IMR-90 (cell line): Measurements from ENCODE around the gene ALDH6A1. TPM values are rescaled to one million over a fixed set of nuclear protein-coding genes. Genes with fewer than 3 reads are reported as not detected.

Experiments
- ATAC-seq: fragments of 200-7000 bp; cut with Tn5 transposase; 2 replicates; pipeline ENCODE4 v1.9.1; 2020; ENCODE audit warnings: low read depth, mild to moderate bottlenecking, moderate library complexity
- BruUV-seq: library from RNA; stranded (reverse); fragments of 400-500 nt; replicated peaks from 2 replicates; lab custom pipeline; 2021; lab: Mats Ljungman, UMichigan
- CTCF ChIA-PET: fragments of 300-600 bp; formaldehyde crosslinking; extraction: SDS; loops from one replicate; lab custom pipeline; 2021; ENCODE audit warnings: antibody characterized with exemption; lab: Yijun Ruan, JAX
- POLR2A ChIA-PET: fragments of 300-600 bp; sonication (Branson Sonifier 250); formaldehyde crosslinking; loops from one replicate; lab custom pipeline; 2022; ENCODE audit warnings: antibody characterized with exemption; ENCODE audit not compliant: unreplicated experiment; lab: Charles Lee
- DNase-seq: peaks from one replicate; pipeline ENCODE4 v3.0.0; 2013
- H2AFZ ChIP-seq: replicated peaks from 2 replicates; pipeline ENCODE3; 2013; ENCODE audit warnings: low read length, mild to moderate bottlenecking; ENCODE audit not compliant: poor library complexity
- H2AK5ac ChIP-seq: 2 replicates; pipeline ENCODE4 v1.6.1; 2013; ENCODE audit warnings: low read depth, low read length, inconsistent platforms
- H2AK9ac ChIP-seq: replicated peaks from 2 replicates; pipeline ENCODE3; 2013; ENCODE audit warnings: mild to moderate bottlenecking, low read depth, low read length, moderate library complexity; ENCODE audit not compliant: poor library complexity
- H2BK120ac ChIP-seq: 2 replicates; pipeline ENCODE4 v1.6.1; 2013; ENCODE audit warnings: low read depth, low read length, inconsistent platforms
- H2BK15ac ChIP-seq: 3 replicates; pipeline ENCODE4 v1.6.1; 2013; ENCODE audit warnings: low read depth, low read length, inconsistent platforms
- H2BK20ac ChIP-seq: 2 replicates; pipeline ENCODE4 v1.6.1; 2013; ENCODE audit warnings: low read depth, mild to moderate bottlenecking, inconsistent platforms, low read length, moderate library complexity
- H2BK5ac ChIP-seq: 2 replicates; pipeline ENCODE4 v1.6.1; 2013; ENCODE audit warnings: mild to moderate bottlenecking, low read depth, low read length, inconsistent platforms; ENCODE audit not compliant: poor library complexity, severe bottlenecking
- H3K14ac ChIP-seq: replicated peaks from 2 replicates; pipeline ENCODE4 v1.6.1; 2013; ENCODE audit warnings: low read depth, low read length, inconsistent platforms
- H3K18ac ChIP-seq: 2 replicates; pipeline ENCODE4 v1.6.1; 2013; ENCODE audit warnings: low read depth, low read length, control low read depth
- H3K23ac ChIP-seq: 2 replicates; pipeline ENCODE4 v1.6.1; 2013; ENCODE audit warnings: low read depth, low read length, inconsistent platforms
- H3K27ac ChIP-seq: 2 replicates; pipeline ENCODE4 v1.5.1; 2013; ENCODE audit warnings: mild to moderate bottlenecking, control low read depth, low read length; ENCODE audit not compliant: insufficient read depth
- H3K27me3 ChIP-seq: 2 replicates; pipeline ENCODE4 v1.6.1; 2013; ENCODE audit warnings: low read length; ENCODE audit not compliant: control insufficient read depth, insufficient read depth
- H3K36me3 ChIP-seq: 2 replicates; pipeline ENCODE4 v1.6.1; 2013; ENCODE audit warnings: low read length, mixed read lengths; ENCODE audit not compliant: control insufficient read depth, insufficient read depth
- H3K4ac ChIP-seq: 2 replicates; pipeline ENCODE4 v1.6.1; 2013; ENCODE audit warnings: low read depth, low read length, inconsistent platforms
- H3K4me1 ChIP-seq: 2 replicates; pipeline ENCODE4 v1.6.1; 2013; ENCODE audit warnings: low read length, mixed read lengths; ENCODE audit not compliant: control insufficient read depth, insufficient read depth
- H3K4me2 ChIP-seq: 2 replicates; pipeline ENCODE4 v1.6.1; 2013; ENCODE audit warnings: low read depth, mild to moderate bottlenecking, control low read depth, low read length, moderate library complexity
- H3K4me3 ChIP-seq: 2 replicates; pipeline ENCODE4 v1.5.1; 2013; ENCODE audit warnings: low read depth, mild to moderate bottlenecking, control low read depth, low read length, moderate library complexity; ENCODE audit not compliant: insufficient read depth
- H3K56ac ChIP-seq: 2 replicates; pipeline ENCODE4 v1.6.1; 2013; ENCODE audit warnings: low read length, inconsistent platforms; ENCODE audit not compliant: insufficient read depth; ENCODE audit errors: extremely low read depth
- H3K79me1 ChIP-seq, 2 experiments: 2 replicates each; pipeline ENCODE4 v1.6.1; 2013; ENCODE audit warnings: low read length in 2 of 2, inconsistent platforms in 1 of 2, low read depth in 1 of 2
- H3K9ac ChIP-seq: 2 replicates; pipeline ENCODE4 v1.6.1; 2013; ENCODE audit warnings: low read depth, low read length, control low read depth
- H3K9me1 ChIP-seq: 2 replicates; pipeline ENCODE4 v1.6.1; 2013; ENCODE audit warnings: low read length, inconsistent platforms; ENCODE audit not compliant: insufficient read depth
- H3K9me3 ChIP-seq: 2 replicates; pipeline ENCODE4 v1.6.1; 2013; ENCODE audit warnings: low read length; ENCODE audit not compliant: control insufficient read depth, insufficient read depth
- H4K20me1 ChIP-seq: 2 replicates; pipeline ENCODE4 v1.6.1; 2013; ENCODE audit warnings: low read length, inconsistent platforms; ENCODE audit not compliant: insufficient read depth
- H4K5ac ChIP-seq: 2 replicates; pipeline ENCODE4 v1.6.1; 2013; ENCODE audit warnings: mild to moderate bottlenecking, low read depth, low read length, control low read depth
- H4K8ac ChIP-seq, 2 experiments: 2 replicates each; pipeline ENCODE4 v1.6.1; 2013; ENCODE audit warnings: low read depth in 2 of 2, low read length in 2 of 2, control low read depth in 1 of 2, inconsistent platforms in 1 of 2
- H4K91ac ChIP-seq: 2 replicates; pipeline ENCODE4 v1.6.1; 2013; ENCODE audit warnings: low read depth, low read length, inconsistent platforms; ENCODE audit not compliant: insufficient read depth
- BHLHE40 ChIP-seq: fragments of 150-350 bp; IDR thresholded peaks from 2 replicates; pipeline ENCODE4 v1.6.1; 2016; ENCODE audit warnings: mild to moderate bottlenecking, low read depth, low read length
- CHD1 ChIP-seq: IDR thresholded peaks from 2 replicates; pipeline ENCODE4 v1.6.1; 2012; ENCODE audit warnings: low read depth, low read length, improper control_type of control experiment
- MAZ ChIP-seq: IDR thresholded peaks from 2 replicates; pipeline ENCODE4 v1.6.1; 2012; ENCODE audit warnings: low read depth, mild to moderate bottlenecking, low read length, improper control_type of control experiment, moderate library complexity, borderline replicate concordance
- NFE2L2 ChIP-seq: fragments of 150-350 bp; IDR thresholded peaks from 2 replicates; pipeline ENCODE4 v1.6.1; 2016; ENCODE audit warnings: low read depth, mild to moderate bottlenecking, low read length
- POLR2A ChIP-seq: IDR thresholded peaks from 2 replicates; pipeline ENCODE4 v1.6.1; 2012; ENCODE audit warnings: mild to moderate bottlenecking, low read depth, low read length
- RFX5 ChIP-seq: IDR thresholded peaks from 2 replicates; pipeline ENCODE4 v1.8.0; 2012; ENCODE audit warnings: low read depth, mild to moderate bottlenecking, low read length, moderate library complexity
- SMC3 ChIP-seq: fragments of 150-350 bp; IDR thresholded peaks from 2 replicates; pipeline ENCODE4 v1.6.1; 2016; ENCODE audit warnings: low read depth, mild to moderate bottlenecking, antibody characterized with exemption, low read length, moderate library complexity
- WGBS, 2 experiments: methylation state at CpG; one replicate each; pipeline versions ENCODE4 v1.1.5 to v1.1.7; 2013; ENCODE audit warnings: missing lambda C conversion rate in 2 of 2; ENCODE audit not compliant: insufficient read length in 1 of 2; ENCODE audit errors: extremely low coverage in 2 of 2; 5-methylcytosine and 5-hydroxymethylcytosine counted together
- dilution Hi-C: fragments of 300-500 bp; cut with HindIII; formaldehyde crosslinking; loops from one replicate; pipeline ENCODE4 v1.14.3; 2018; ENCODE audit warnings: low sequenced_read_pairs; ENCODE audit not compliant: unreplicated experiment
- in situ Hi-C: fragments of 300-500 bp; cut with MboI; formaldehyde crosslinking; loops from 3 replicates; pipeline ENCODE4 v1.14.3; 2019; ENCODE audit warnings: low sequenced_read_pairs, inconsistent platforms, mixed read lengths
- intact Hi-C: fragments of 100-400 bp; cut with micrococcal nuclease; formaldehyde crosslinking; loops from 2 replicates; pipeline ENCODE4 v1.10.0; 2022
- polyA plus RNA-seq, 3 experiments: library from polyadenylated mRNA; depleted of rRNA; stranded (reverse); fragments of >200 nt; gene quantifications; 2 replicates each; pipeline ENCODE4 v1.2.3, GENCODE V29; 2012; ENCODE audit warnings: low replicate concordance in 1 of 3
- total RNA-seq: library from RNA; depleted of rRNA; stranded (reverse); fragments of >200 nt; gene quantifications from 2 replicates; pipeline ENCODE4 v1.2.3, GENCODE V29; 2012
- TF ChIP-seq, protein P1 (sequence below): conservative IDR thresholded peaks from 2 replicates; pipeline ENCODE4 v1.5.1; 2012; ENCODE audit warnings: mild to moderate bottlenecking, low read depth, low read length, improper control_type of control experiment

ALDH6A1 gene
- total and polyA plus RNA-seq, 2 of the 4 experiments (the other 2 are of a cell fraction): 6.0 to 15.1 TPM

- intact Hi-C loops: no loop called here
These were observed 25.1 kb upstream of the ALDH6A1 start for GRCh38 chr14:74109369-74109768.

More at GRCh38 chr14:74109369-74109768, 25.1 kb upstream of the ALDH6A1 start:
- H3K36me3 ChIP-seq: peaks cover 4% of the 10 kb centered on the region; the same call in 1 of the 2 replicates
- no peak overlapping the region for H3K27ac ChIP-seq
- H3K14ac ChIP-seq: no peak overlapping the region
- H3K4ac ChIP-seq: no peak overlapping the region
- H4K5ac ChIP-seq: no peak overlapping the region
- ChIA-PET CTCF (no interaction called here), POLR2A (no interaction called here)
- no peak for ATAC-seq
- no peak overlapping the region for H3K23ac ChIP-seq
- BruUV-seq: no TSS peak
- no peaks in the 10 kb centered on the region for H3K9me3 ChIP-seq
- H3K9me1 ChIP-seq: no peaks in the 10 kb centered on the region
- H3K27me3 ChIP-seq: no peaks in the 10 kb centered on the region
- H3K4me1 ChIP-seq: no peaks in the 10 kb centered on the region; the same call in 1 of the 2 replicates
- no peak overlapping the region for H3K4me3 ChIP-seq
- H2BK15ac ChIP-seq: no peak overlapping the region
- no peak overlapping the region for H4K91ac ChIP-seq
- no peaks in the 10 kb centered on the region; a peak in 1 of 4 replicates for H3K79me1 ChIP-seq
- no CpG with 5 or more reads among the region's 1 CpG for WGBS, 2 experiments
- no peak overlapping the region for H2BK120ac ChIP-seq
- H3K4me2 ChIP-seq: no peak overlapping the region
- no peak overlapping the region for H3K9ac ChIP-seq
- TF ChIP-seq POLR2A (no peak), RFX5 (no peak), MAZ (no peak), BHLHE40 (no peak), SMC3 (no peak), NFE2L2 (no peak), CHD1 (no peak)
- TF ChIP-seq, protein P1, sequence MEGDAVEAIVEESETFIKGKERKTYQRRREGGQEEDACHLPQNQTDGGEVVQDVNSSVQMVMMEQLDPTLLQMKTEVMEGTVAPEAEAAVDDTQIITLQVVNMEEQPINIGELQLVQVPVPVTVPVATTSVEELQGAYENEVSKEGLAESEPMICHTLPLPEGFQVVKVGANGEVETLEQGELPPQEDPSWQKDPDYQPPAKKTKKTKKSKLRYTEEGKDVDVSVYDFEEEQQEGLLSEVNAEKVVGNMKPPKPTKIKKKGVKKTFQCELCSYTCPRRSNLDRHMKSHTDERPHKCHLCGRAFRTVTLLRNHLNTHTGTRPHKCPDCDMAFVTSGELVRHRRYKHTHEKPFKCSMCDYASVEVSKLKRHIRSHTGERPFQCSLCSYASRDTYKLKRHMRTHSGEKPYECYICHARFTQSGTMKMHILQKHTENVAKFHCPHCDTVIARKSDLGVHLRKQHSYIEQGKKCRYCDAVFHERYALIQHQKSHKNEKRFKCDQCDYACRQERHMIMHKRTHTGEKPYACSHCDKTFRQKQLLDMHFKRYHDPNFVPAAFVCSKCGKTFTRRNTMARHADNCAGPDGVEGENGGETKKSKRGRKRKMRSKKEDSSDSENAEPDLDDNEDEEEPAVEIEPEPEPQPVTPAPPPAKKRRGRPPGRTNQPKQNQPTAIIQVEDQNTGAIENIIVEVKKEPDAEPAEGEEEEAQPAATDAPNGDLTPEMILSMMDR: no peak
- no peak for DNase-seq
- H4K20me1 ChIP-seq: no peaks in the 10 kb centered on the region
- no peak overlapping the region for H3K18ac ChIP-seq
- no peak overlapping the region for H2AFZ ChIP-seq
- dilution Hi-C loops (no loop called here), in situ Hi-C loops (no loop called here)
- no peak overlapping the region for H2AK5ac ChIP-seq
- no peak overlapping the region for H4K8ac ChIP-seq
- H2BK5ac ChIP-seq: no peak overlapping the region
- H2BK20ac ChIP-seq: no peak overlapping the region
- H3K56ac ChIP-seq: no peak overlapping the region
- no peak overlapping the region for H2AK9ac ChIP-seq
